Gastrocnemius medialis (tissue), 4 donors: ENCODE data around the gene PLEKHG7. TPM values are rescaled to one million over a fixed set of nuclear protein-coding genes. Genes with fewer than 3 reads are reported as not detected.

Experiments used
- ATAC-seq, 2 donors: fragments of 150-250 bp; one replicate each; pipeline ENCODE4 v1.9.1; 2016
- DNase-seq, 2 donors: peaks; one replicate each; pipeline ENCODE4 v3.0.0-alpha.2; 2019
- H3K27ac ChIP-seq, 4 donors: fragments of 200-600 bp; sonication (generic); 1 replicate in 1 of 4; 2 replicates in 3 of 4; pipeline ENCODE4 v1.5.1; 2016 to 2018; ENCODE audit warnings: mild to moderate bottlenecking in 2 of 4, moderate library complexity in 1 of 4
- H3K27me3 ChIP-seq, 3 donors: fragments of 200-600 bp; sonication (generic) in 2 of 3; 1 replicate in 1 of 3; 2 replicates in 2 of 3; pipeline versions ENCODE4 v1.5.1 to v1.6.0; 2016 to 2019; ENCODE audit warnings: mild to moderate bottlenecking in 1 of 3, moderate library complexity in 1 of 3
- H3K36me3 ChIP-seq, 2 donors: fragments of 200-600 bp; sonication (generic) in 1 of 2; one replicate each; pipeline ENCODE4 v1.5.1; 2017 to 2018
- H3K4me1 ChIP-seq, 2 donors: fragments of 200-600 bp; sonication (generic) in 1 of 2; one replicate each; pipeline ENCODE4 v1.5.1; 2016 to 2017; ENCODE audit warnings: mild to moderate bottlenecking in 2 of 2
- H3K4me3 ChIP-seq, 4 donors: fragments of 200-600 bp; sonication (generic) in 3 of 4; 1 replicate in 1 of 4; 2 replicates in 3 of 4; pipeline ENCODE4 v1.5.1; 2016 to 2019; ENCODE audit warnings: mild to moderate bottlenecking in 2 of 4
- H3K9me3 ChIP-seq, 3 donors: fragments of 200-600 bp; sonication (generic) in 2 of 3; 1 replicate in 1 of 3; 2 replicates in 2 of 3; pipeline ENCODE4 v1.5.1; 2016 to 2019
- POLR2A ChIP-seq, 2 donors: fragments of 450-650 bp; IDR thresholded peaks; one replicate each; pipeline ENCODE4 v1.6.1; 2017; ENCODE audit warnings: antibody characterized with exemption in 2 of 2, mild to moderate bottlenecking in 2 of 2, moderate library complexity in 2 of 2
- in situ Hi-C, 4 donors: fragments of 200-750 bp; cut with MboI; loops; one replicate each; pipeline versions ENCODE4 v1.15.0 to v1.8.0; 2017; ENCODE audit warnings: low sequenced_read_pairs in 4 of 4
- intact Hi-C: fragments of 100-400 bp; cut with DNase I; formaldehyde crosslinking; loops from one replicate; pipeline ENCODE4 v1.15.1; 2023; ENCODE audit warnings: low total_unique reads
- total RNA-seq, 4 donors: library from RNA; depleted of rRNA; stranded (reverse); fragments of >200 nt; gene quantifications; one replicate each; pipeline versions ENCODE4 v1.1.0 to v1.2.3, GENCODE V29; 2016
- TF ChIP-seq, protein P1 (sequence below), 5 experiments: fragments of 450-650 bp in 3 of 5; fragments of 200-600 bp in 2 of 5; sonication (generic) in 2 of 5; IDR thresholded peaks in 4 of 5; conservative IDR thresholded peaks in 1 of 5; 1 replicate in 4 of 5; 2 replicates in 1 of 5; pipeline ENCODE4 v1.5.1; 2016 to 2019; ENCODE audit warnings: antibody characterized with exemption in 5 of 5, mild to moderate bottlenecking in 3 of 5, moderate library complexity in 3 of 5

Gene PLEKHG7
- total RNA-seq, 4 donors from 2014 or later: not detected

DNA sequence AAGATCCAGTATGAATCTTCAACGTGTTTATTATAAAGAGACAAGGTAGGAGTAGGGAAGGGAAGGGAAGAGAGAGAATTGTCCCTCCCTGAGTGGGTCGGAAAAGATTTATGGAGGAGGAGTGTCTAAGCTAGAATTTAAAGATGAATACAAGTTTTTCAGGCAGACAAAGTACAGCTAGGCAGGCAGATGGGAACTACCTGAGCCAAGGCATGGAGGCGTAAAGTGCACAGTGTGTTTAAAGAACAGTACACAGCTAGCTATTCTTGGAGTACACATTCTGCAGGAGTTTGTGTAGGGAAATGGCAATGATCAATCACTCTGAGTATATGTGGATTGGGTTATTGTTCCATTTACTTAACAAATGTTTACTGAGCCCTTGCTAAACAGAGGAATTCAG is 20.1 kb downstream of the PLEKHG7 start:
- intact Hi-C loops: no loop called here
- Histone ChIP-seq H3K36me3 (no peaks in the 10 kb centered on the region), H3K4me1 (no peaks in the 10 kb centered on the region), H3K4me3 (no peak overlapping the region), H3K27me3 (no peaks in the 10 kb centered on the region), H3K9me3 (no peaks in the 10 kb centered on the region), H3K27ac (no peak overlapping the region)
- ATAC-seq (no peak), DNase-seq (no peak)
- no peak for TF ChIP-seq POLR2A (IDR thresholded peaks at IDR 0.05)
- TF ChIP-seq, protein P1, sequence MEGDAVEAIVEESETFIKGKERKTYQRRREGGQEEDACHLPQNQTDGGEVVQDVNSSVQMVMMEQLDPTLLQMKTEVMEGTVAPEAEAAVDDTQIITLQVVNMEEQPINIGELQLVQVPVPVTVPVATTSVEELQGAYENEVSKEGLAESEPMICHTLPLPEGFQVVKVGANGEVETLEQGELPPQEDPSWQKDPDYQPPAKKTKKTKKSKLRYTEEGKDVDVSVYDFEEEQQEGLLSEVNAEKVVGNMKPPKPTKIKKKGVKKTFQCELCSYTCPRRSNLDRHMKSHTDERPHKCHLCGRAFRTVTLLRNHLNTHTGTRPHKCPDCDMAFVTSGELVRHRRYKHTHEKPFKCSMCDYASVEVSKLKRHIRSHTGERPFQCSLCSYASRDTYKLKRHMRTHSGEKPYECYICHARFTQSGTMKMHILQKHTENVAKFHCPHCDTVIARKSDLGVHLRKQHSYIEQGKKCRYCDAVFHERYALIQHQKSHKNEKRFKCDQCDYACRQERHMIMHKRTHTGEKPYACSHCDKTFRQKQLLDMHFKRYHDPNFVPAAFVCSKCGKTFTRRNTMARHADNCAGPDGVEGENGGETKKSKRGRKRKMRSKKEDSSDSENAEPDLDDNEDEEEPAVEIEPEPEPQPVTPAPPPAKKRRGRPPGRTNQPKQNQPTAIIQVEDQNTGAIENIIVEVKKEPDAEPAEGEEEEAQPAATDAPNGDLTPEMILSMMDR (IDR thresholded peaks at IDR 0.05 in 4 of 5, conservative IDR thresholded peaks at IDR 0.05 in 1 of 5): no peak
- in situ Hi-C loops: no loop called here

DNA sequence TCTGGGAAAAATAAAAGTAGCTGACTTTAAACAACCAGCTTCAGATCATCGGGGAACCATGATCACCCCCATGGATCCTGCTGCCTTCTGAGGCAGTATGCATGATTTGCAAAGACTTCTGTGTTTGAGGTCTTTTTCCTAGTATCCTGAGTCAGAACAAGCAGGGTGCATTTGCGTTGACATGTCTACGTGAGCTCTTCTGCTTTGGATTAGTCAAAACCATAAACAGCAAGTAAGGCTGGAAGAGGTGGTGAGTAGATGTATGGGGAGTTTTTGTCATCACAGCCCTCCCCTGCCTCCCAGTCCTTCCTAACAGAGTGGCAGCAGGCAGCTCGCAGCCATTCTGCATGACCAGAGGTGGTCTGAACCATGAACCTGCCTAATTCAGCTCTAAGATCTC is 24.1 kb downstream of the PLEKHG7 start:
- DNase-seq (no peak), ATAC-seq (no peak)
- H3K27ac ChIP-seq: no peak overlapping the region
- TF ChIP-seq, protein P1 (IDR thresholded peaks at IDR 0.05 in 4 of 5, conservative IDR thresholded peaks at IDR 0.05 in 1 of 5): no peak
- no peak for TF ChIP-seq POLR2A (IDR thresholded peaks at IDR 0.05)
- intact Hi-C loops (no loop called here), in situ Hi-C loops (no loop called here)
- no peaks in the 10 kb centered on the region for H3K9me3 ChIP-seq
- H3K4me3 ChIP-seq: no peak overlapping the region
- no peaks in the 10 kb centered on the region for H3K4me1 ChIP-seq
- no peaks in the 10 kb centered on the region for H3K27me3 ChIP-seq
- H3K36me3 ChIP-seq: no peaks in the 10 kb centered on the region

DNA sequence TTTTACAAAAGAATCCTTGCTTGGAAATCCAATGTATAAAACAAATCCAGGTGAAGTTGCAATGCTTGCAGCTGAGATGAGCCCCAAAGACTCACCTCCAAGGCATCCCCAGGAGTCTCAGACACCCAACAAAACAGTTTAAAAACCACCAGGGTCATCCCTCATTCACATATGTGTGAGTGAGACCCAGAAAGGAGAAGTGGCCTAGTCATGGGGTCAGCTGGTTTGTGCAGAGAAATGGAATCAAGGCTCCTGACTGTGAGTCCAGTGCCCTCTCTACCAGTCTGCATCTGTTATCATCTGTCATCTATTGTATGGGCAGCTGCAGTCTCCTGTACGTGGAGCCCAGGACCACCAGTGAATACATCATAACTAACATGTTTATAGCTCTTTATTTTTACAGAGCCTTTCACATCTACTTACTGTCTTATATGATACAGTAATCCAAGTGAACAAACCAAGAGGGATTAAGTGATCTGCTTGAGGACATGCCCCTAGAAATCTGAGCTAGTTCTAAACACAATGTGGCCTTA is 27.1 kb downstream of the PLEKHG7 start:
- Histone ChIP-seq H3K27me3 (no peaks in the 10 kb centered on the region), H3K4me1 (peaks cover 2 to 3% of the 10 kb centered on the region in 2 donors), H3K36me3 (no peaks in the 10 kb centered on the region), H3K27ac (no peak overlapping the region), H3K9me3 (no peaks in the 10 kb centered on the region), H3K4me3 (no peak overlapping the region)
- ATAC-seq (no peak), DNase-seq (no peak)
- intact Hi-C loops (no loop called here), in situ Hi-C loops (no loop called here)
- TF ChIP-seq POLR2A (IDR thresholded peaks at IDR 0.05): no peak
- TF ChIP-seq, protein P1 (IDR thresholded peaks at IDR 0.05 in 4 of 5, conservative IDR thresholded peaks at IDR 0.05 in 1 of 5): no peak

DNA sequence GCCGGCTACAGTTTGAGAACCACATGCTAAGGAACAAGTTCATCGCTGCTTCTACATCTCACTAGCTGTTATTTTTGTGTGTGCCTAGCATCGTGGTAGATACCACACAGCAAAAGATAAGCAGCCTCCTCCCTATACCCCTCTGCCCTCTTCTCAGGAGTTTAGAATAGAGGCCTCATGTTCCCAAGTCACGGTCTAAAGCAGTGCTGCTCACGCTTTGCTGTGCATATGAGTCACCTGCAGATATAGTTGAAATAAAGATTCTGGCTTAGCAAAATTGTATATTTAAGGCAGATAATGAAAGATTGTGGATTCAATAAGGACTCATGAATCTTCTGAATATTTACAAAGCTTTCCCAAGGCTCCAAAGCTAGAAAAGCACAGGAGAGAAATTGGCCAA is 28.0 kb downstream of the PLEKHG7 start:
- no peaks in the 10 kb centered on the region for H3K9me3 ChIP-seq
- peaks cover 11% of the 10 kb centered on the region in 2 donors for H3K4me1 ChIP-seq
- H3K4me3 ChIP-seq: no peak overlapping the region
- in situ Hi-C loops: no loop called here
- ATAC-seq (no peak), DNase-seq (no peak)
- H3K36me3 ChIP-seq: no peaks in the 10 kb centered on the region
- H3K27me3 ChIP-seq: no peaks in the 10 kb centered on the region
- intact Hi-C loops: no loop called here
- TF ChIP-seq POLR2A (IDR thresholded peaks at IDR 0.05): no peak
- TF ChIP-seq, protein P1 (IDR thresholded peaks at IDR 0.05 in 4 of 5, conservative IDR thresholded peaks at IDR 0.05 in 1 of 5): no peak
- H3K27ac ChIP-seq: no peak overlapping the region

DNA sequence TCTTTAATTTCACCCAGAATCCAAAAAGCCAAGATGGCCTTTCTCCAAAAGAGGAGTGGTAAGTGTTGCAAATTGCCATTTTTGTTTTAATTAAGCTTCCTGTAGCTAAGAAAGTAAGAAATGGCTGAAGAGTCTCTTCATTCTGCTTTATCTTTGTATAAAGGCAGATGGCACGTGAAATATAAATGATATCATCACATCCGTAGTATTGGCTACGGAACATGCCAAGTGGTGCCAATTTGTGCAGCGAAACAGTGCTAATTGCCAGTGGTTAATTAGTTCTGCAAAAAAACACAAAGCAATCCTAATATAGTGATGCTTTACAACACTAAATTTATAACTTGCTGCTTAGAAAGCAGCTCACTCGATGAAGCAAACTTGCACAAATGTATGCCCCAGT is 29.4 kb downstream of the PLEKHG7 start:
- DNase-seq (no peak), ATAC-seq (no peak)
- intact Hi-C loops (no loop called here), in situ Hi-C loops (no loop called here)
- Histone ChIP-seq H3K4me3 (no peak overlapping the region), H3K27ac (no peak overlapping the region), H3K27me3 (no peaks in the 10 kb centered on the region), H3K4me1 (peaks cover 11 to 13% of the 10 kb centered on the region in 2 donors), H3K9me3 (no peaks in the 10 kb centered on the region), H3K36me3 (no peaks in the 10 kb centered on the region)
- TF ChIP-seq, protein P1 (IDR thresholded peaks at IDR 0.05 in 4 of 5, conservative IDR thresholded peaks at IDR 0.05 in 1 of 5): no peak
- TF ChIP-seq POLR2A (IDR thresholded peaks at IDR 0.05): no peak
